GM21367 (cell line): Measurements from ENCODE around the gene ELOVL7.
"Not testable (repeated sequence)": the region's sequence is repeated elsewhere in the genome, so short reads cannot be mapped to it uniquely, and the experiment has no call there.

Source experiments
- ATAC-seq: cut with Tn5 transposase; IDR thresholded peaks from one replicate; pipeline ENCODE4 v1.9.1; 2021; ENCODE audit not compliant: unreplicated experiment

Gene ELOVL7

DNA sequence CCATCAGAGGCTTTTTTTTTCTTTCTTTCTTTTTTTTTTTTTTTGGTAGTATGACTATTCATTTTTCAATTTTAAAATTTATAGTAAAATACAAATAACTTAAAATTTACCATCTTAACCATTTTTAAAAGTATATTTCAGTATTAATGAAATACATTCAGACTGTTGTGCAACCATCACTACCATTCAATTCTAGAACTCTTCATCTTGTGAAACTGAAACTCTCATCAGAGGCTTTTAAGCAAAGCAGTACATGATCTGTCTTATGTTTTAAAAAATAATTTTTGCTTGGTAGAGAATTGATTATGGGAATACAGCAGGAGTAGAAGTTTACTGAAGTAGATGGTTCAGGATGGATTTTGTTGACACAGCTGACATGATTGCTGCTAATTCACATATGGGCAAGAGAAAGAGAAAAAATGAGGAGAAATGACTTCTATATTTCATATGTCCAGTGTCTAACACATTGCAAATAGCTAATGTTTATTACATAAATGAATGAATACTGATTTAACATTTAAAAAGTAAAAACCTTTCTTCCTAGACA, 13.4 kb downstream of the ELOVL7 start:
- no peak for ATAC-seq

DNA sequence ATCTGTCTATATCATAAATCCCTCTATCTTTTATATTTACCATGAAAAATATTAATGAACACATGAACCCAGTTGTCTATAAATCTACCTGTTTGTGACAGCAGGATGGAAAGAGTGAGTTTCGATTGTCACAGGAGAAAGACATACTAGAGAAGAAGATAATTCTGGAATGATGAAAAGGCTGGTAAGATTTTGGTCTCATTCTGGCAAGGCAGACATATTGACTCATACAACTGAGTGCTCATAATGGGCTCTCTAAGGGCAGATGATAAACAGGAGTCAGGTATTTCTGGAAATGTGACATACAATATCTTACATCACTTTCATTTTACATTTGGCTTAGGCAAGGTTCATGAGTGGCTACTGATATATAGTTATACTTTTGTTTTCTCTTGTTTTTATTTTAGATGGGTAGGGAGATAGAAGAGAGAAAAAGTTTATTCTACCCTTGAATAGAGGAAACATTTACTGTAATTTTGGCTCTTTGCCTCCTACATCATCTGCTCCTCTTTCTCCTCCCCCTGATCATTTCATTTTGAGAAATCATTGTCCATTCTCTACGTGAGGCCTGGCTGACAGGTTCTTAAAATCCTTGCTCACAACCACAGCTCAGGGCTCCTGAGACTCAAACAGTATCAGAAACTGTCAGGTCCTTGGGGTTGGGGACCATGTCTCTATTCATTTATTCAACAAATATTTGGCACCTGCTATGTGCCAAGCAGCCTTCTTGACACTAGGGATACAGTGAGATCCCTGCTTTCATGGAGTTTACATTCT, 14.4 kb downstream of the ELOVL7 start:
- ATAC-seq = no peak

DNA sequence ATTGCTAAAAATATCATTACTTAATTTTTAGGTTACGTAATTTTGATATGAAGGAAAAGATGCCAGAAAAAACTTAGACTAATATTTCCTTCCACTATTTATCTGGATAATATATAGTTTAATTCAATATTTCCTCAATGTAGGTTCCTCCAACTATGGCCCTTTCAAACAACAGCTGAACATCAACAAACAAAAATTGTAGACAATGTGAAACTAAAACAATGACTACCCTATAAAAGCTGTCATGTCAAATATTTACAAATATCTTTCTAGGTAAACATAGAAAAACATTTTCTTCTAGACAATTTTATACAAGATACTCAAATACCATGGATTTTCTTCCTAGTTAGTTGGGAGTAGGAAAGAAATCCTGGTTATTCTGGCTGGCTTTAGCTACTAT, 16.9 kb downstream of the ELOVL7 start:
- no peak for ATAC-seq

DNA sequence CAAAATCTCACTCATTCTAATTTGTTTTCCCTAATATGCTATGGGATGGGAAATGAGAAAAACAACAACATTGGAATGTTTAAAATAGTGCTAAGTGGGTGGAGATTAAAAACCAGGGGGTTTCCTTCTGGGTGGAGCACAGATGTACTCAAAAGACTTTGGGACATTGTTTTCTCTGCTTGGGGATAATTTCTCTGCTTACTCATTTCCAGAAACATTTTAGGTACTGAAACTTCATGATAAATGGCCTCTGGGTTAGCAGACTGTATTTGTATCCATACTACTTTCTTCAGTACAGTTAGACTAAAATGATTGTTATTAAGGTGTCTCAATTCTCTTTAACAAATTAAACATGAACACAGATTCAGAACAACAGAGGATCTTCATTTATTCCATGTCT, 17.4 kb downstream of the ELOVL7 start:
- ATAC-seq = peak; percentile 77

DNA sequence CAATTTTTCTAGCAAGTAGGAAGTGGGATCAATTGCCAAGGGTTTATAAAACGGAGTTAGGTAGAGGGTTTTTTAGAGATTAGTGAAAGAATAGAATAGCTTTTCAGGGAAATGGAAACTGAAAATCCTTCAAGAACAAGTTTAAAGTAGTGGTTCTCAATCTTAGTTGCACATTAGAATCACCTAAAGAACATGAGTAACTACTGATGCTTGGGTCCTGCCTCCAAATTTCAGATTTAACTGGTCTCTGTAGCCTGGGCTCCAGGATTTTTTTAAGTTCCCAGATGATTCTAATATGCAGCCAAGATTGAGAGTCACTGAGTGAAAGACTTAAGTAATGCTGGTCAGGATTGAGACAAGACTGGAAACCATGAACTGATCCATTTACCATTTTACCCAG, 20.5 kb downstream of the ELOVL7 start:
- no peak for ATAC-seq

DNA sequence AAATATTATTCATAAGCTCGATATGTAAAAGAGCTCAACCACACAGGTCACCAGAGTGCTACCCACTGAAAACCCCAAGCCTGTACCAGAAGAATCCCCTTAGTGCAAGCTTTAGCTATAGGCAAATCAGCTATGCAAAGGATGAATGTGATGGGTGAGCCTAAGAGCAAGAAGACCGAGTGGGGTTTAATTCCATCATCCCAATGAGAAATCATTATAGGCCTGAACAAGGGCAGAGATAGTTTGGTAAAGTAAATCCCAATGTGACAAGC, 21.8 kb downstream of the ELOVL7 start:
- ATAC-seq = no peak

DNA sequence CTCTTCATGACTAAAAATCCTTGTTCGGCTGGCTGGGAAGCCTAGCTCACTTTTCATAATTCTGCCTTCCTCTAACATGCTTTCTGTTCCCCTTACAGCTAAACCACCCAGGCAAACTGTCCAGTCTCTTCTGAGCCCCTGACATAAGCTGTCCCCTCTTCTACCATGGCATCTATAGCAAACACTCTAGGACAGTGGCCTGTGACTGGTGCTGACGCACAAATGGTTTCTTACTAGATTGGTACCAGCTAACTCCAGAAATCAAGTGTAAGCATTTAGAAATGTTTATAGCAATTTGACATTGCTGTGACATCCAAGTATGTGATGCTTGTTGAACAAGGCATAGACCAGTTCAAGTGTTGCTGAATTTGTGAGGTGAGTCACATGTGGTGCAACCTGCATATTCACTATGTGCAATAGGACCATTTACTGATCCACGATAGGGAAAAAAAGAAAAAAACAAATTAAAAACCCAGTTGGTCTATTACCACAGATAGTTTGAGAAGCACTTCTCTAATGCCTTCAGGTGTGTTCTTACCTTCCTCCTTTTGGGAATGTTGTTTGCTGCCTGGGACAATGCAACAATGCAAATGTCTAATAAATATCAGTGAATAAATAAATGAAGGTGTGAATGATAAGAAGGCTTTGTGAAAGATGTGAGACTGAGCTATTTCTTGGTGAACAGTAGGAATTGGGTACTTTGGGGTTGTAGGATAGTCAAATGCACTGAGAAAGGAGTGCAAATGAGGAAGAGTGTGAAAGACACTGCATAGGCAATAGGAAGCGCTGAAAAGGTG, 22.4 kb downstream of the ELOVL7 start:
- no peak for ATAC-seq

DNA sequence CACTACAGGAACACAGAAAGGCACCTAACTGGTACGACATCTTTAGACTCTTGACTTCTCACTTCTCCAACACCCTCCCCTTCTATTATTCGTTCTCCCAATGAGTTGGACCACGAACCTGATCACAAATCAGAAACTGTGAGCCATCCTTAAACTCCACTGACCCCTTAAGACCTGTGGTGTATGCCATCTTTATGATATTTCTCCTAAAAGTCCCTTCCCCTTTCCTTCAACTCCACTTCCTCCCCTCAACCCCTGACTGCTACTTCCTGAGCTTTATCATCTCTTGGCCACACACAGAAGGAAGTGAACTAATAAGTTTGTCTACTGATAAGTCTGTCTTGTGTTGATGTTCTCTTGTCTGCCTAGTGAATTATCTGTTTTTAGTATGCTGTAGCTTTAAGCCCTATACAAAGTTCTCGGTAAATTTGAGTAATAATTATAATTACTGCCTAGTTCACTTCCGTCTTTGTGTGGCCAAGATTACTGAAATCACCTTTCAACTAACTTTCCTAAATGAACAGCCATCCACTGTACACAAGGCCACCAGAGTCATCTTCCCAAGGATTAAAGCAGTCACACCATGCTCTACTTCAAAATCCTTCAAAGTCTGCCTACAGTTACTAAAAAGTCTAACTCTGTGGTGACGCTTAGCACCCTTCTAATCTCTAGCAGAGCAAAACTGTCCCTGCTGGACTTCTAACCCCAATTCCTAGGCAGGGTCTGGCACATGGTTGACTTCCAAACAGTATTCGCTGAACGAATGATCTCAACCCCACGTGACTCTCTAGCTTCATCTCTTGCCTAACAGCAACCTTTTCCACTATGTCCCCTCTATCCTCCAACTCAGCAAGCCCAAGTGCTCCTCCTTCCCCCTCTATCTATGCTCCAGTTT, 23.2 kb downstream of the ELOVL7 start:
- ATAC-seq = no peak

DNA sequence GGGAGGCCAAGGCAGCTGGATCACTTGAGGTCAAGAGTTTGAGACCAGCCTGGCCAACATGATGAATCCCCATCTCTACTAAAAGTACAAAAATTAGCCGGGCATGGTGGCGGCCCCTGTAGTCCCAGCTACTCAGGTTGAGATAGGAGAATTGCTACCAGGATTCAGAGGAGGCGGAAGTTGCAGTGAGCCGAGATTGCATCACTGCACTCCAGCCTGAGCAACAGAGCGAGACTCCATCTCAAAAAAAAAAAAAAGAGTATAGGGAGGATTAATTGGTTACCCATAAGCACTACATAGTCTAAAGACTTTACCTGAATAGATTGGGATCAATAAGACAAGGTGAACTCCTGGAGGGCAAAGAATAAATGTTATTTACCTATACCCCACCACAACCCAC, 27.9 kb downstream of the ELOVL7 start:
- ATAC-seq = not testable (repeated sequence)

DNA sequence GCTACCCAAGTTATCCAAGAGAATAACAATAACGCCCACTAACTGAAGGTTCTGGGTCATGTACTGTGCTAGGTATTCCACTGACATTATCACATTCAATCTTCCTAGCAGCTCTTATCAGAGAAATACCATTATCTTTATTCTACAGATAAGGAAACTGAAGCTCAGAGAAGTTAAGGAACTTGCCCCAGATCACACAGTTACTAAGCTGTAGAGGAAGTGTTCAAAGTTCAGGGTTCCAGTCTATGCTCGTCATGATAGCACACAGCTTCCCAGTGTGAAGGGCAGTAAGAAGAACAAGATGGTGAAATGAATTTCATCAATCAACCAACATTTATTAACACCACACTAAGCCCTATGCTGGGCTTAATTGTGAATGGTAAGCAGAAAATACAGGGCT, 29.6 kb downstream of the ELOVL7 start:
- ATAC-seq = no peak

DNA sequence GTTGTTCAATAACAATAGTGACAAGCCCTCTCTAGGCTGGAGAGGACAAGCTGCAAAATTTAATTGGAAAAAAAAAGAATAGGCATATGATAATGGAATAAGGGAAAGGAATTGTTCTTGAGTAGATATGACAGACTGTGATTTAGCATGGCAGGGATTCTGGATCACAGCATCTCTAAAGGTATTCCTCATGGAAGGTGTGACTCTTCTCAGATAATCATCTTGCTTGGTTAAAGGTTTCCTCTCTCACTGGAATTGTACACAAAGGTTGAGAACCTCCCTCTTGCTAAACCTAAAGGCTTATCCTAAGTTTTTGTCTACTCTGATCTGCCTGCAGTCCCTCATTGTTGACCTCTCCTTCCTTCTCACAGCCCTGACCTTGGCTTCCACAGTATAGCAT, 31.6 kb downstream of the ELOVL7 start:
- ATAC-seq = no peak

DNA sequence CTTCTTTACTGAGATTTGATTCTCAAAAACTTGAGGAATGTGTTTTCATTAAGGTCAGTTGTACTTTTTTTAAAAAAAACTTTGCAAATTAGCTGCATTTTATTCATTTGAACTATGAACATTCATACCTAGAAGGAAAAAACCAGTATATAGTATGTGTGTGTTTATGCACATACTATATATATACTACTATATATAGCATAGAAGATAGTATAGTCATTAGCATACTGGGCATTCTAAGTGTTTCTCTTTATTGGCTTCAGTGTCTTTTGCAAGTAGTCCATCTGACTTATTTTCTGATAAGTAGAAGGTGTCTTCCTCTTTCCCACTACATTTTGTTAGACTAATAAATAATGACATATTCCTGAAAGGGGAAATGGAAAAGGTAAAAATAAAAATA, 33.0 kb downstream of the ELOVL7 start:
- peak; percentile 27 for ATAC-seq

DNA sequence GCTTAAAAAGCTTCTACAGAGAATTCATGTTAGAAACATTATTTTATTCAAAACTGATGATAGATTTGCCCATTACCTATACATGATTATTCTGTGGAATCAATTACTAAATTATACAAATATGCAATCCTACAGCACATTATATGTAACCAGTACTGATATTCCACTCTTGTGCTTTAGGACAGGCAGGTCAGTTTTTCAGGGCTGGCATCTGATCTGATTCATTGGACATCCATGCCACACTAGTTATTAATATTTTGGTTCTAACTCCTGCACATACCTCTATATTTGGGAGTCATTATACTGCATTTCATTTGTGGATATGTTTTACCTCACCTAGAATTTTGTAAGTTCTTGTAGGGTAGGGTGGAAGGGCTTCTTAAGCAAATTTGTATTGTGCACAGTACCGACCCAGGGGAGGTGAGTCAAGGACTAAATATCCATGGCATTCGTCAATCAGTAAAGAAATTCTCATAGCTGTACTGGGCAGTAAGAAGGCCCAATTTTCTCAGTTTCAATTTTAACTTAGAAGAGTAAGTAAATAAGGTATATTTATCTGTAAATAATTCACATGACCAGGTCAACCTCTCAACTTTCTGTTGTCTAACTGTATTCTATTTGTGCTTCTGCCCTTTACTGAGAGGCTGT, 33.5 kb downstream of the ELOVL7 start:
- ATAC-seq = peak; percentile 75

DNA sequence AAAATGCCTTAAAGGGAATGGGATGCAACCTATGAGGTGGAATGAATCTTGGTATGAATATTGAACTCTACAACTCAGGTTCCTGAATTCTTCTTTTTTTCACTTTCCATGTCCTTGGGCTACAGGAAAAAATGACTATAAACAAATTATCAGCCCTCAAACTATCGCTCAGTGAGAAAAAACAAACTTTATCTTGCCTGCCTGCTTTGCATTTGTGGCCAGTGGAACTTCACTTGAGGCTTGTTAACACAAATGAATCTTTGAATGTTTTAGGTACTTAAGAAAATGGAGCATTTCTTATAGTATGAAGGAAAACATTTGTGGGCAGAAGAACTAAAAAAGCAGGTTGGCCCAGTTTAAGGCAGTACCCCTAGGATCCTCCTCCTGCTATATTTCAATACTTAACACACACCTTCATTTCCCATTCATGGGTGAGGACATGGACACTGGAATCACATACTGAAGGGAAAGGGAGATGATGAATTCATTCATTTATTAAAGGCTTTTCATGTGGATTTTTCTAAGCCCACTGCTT, 34.1 kb downstream of the ELOVL7 start:
- no peak for ATAC-seq

DNA sequence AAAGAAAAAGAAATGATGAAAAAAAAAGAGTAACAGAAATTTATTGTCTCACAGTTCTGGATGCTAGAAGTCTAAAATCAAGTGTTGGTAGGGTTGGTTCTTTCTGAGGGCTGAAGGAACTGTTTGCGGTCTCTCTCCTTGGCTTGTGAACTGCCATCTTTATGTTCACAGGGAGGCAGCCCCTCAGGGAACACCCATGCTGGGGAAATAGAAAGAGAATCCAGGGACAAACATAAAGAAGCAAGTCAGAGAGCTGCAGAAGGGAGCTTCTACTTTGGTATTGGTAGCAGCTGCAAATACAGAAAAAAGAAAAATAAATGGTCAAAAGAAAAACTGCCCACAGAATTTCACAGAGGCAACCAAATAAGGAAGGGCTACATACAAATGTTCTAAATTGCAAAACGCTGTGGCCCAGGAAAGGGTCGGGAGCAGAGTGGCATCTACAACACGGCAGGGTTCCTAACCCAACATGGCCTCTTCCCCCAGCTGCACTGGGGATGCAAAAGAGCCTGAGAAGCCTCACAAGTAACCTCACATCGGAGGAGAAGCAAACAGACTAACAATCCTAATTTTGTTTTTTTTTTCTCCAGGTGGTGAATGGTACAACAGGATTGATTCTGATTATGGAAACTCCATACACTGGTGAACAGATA, 37.4 kb downstream of the ELOVL7 start:
- no peak for ATAC-seq

DNA sequence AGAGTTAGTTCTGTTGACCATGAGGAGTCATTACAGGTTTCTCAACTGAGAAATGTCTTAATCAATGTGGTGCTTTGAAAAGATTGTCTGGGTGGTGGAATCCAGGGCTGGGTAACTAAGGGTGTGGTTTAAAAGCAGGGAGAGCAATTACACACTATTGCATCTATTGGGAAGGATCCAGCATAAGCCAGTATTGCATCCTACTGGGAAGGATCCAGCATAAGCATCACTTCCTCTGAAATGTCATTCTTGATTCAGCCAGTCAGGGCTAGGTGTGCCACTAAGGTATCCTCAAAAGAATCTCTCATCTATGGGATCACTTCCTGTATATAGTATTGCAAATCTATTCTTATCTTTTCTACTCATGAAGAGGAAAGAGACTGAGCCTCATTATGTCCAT, 38.6 kb downstream of the ELOVL7 start:
- no peak for ATAC-seq

DNA sequence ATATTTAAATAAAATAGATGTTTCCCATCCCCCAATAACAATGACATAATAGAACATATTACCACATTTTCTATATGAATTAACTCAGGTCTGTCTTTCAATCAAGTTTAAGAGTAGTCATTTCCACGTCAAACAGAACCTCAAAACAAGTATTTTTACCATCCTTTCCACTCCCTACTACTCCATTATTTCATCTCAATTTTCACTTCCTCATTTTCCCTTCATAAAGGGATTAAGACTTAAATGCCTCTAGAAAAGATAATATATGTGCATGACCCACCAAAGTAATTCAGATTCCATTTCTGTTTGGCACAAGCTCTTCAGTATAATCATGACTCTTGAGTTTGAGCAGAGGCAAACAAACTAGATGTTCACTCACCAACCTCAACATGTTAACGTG, 40.4 kb downstream of the ELOVL7 start:
- ATAC-seq = no peak

DNA sequence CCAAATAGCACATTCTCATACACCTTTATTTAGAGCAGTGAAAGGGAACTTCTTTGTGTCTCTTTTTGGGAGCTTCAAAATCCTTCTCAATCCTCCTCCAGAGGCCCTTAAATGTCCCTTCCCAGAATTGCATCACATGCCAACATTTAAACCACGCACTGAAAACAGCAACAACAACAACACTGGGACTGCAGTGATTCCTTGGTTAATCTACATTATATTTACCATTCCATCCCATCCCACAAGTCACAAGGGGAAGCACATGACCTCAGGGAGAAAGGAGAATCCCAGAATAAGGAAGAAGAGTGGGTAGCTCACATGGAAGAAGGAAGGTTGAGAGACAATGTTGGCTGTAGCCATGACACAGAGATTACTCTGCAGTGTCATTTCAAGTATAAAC, 41.1 kb downstream of the ELOVL7 start:
- ATAC-seq = no peak

DNA sequence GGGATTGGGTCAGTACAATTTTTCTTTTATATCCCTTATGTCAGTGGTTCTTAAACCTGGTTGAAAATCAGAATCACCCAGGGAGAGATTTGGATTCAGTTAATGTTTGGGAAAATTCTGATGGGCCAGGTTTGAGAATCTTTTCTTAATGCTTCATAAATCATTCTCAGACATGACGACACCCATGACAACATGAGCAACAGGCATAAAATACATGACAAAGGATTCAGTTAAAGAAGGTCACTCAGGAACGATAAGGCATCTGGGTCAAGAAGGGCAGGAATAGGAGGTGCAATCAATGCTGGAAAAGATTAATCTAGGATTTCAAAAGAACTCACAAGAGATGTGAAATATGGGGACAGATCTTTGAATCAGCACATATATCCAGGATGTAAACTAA, 41.8 kb downstream of the ELOVL7 start:
- ATAC-seq = no peak

DNA sequence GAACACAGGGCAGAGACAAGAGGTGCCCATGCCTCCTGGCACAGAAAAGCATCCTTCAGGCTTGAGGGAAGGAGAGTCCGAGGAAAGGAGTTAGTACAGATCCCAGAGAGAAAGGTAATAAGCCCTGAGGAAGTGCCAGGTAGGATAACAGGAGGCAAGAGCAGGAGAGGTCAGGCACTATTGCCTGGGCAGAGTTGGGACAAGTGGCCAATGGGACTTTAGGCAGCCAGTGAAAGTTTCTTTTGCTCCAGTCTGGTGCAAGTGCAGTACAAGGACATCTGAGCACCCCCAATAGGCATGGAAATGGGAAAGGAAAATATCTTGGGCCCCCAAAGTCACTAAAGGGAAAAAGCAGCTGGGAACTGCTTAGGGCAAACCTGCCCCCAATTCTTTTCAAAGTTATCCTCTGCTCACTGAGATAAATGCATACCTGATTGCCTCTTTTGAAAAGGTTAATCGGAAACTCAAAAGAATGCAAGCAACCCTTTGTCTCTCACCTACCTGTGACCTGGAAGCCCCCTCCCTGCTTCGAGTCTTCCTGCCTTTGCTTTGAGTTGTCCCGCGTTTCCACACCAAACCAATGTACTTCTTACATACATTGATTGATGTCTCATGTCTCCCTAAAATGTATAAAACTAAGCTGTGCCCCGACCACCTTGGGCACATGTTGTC, 46.5 kb downstream of the ELOVL7 start:
- no peak for ATAC-seq
